C4-2B (cell line): Measurements from ENCODE around the gene SERPINA5.

Experiments used
- H3K27ac ChIP-seq: fragments of 450-650 bp; 2 replicates; pipeline ENCODE4 v1.5.1; 2017
- CTCF ChIP-seq: fragments of 450-650 bp; conservative IDR thresholded peaks from 2 replicates; pipeline ENCODE4 v1.5.1; 2017; ENCODE audit warnings: mild to moderate bottlenecking
- ZFX ChIP-seq: fragments of 450-650 bp; IDR thresholded peaks from 2 replicates; pipeline ENCODE4 v1.6.1; 2017

Gene SERPINA5

DNA sequence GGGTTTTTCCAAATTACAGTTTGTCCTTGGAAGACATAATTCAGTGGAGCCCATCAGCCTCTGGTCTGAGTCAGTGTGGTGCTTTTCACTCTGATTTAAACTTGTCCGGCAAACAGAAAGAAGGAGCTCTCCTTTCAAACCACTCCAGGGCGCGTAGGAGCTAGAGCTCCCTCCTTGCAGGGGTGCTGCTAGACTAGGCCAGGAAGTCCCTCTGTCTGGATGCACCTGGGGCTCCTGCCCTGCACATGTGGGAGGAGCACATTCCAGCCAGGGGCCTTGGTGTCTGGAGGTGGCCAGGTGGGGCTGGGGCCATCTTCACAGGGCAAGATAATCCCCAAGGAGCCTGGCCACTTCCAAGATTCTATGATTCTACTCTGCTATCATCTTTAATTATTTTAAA is 34.0 kb downstream of the SERPINA5 start:
- no peak overlapping the region for H3K27ac ChIP-seq
- TF ChIP-seq ZFX (no peak), CTCF (no peak)

DNA sequence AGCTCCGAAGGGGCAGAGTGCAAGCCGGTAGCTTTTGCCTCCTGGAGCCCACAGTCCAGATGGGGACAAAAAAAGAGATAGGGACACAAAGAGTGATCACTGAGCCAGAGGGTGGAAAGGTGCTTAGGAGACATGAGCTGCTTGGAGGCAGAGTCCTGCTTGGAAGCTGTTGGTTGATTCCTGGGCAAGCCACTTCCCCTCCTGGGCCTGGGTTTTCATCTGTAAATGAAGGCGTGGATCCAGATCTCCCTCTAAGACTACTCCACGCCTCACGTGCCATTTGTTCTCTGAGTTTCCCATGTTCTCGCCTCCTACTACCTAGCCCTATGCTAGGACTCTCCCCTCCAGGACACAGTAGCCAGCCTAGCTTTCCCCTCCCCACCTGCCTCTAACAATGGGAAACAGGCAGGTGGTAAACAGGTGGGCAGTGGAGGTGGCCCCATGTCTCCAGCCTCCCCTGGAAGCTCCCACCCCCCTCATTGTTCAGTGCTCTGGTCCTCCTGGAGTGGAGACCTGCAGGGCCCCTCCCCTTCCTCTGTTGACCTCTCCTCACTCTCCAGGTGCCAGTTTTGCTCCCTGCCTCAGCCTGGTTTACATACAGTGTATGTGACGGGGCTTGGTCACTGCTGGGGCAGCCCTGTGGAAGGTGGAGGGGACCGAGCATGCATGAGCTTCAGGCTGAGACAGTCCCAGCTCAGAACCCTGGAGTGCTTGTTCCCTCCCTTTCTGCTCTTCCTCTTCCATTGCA is 34.8 kb downstream of the SERPINA5 start:
- no peak for TF ChIP-seq ZFX
- no peak for TF ChIP-seq CTCF
- H3K27ac ChIP-seq = no peak overlapping the region

DNA sequence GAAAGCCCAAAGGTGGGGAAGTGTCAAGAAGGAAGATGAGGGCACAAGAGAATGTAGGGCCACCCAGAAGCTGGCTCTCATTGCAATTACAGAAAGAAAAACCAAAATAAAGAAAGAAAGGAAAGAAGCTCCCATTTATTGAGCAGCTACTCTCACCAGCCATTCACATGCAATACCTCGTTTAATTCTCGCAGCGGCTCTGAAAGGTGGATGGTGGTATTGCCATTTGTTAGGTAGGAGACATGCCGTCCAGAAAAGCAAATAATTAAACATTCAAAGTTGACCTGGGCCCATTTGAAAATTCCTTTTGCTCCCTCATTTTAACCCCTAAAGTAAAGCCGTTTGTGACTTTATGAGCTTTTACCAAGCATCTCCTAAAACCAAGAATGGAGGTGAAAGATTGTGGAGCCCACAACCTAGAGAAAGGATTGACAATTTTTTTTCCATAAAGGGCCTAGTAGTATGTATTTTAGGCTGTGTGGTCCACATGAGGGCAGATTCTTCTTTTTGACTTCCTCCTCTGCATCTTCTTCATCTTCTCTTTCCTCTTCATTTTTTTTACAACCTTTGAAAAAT is 36.2 kb downstream of the SERPINA5 start:
- H3K27ac ChIP-seq = no peak overlapping the region
- TF ChIP-seq ZFX (no peak), CTCF (no peak)

DNA sequence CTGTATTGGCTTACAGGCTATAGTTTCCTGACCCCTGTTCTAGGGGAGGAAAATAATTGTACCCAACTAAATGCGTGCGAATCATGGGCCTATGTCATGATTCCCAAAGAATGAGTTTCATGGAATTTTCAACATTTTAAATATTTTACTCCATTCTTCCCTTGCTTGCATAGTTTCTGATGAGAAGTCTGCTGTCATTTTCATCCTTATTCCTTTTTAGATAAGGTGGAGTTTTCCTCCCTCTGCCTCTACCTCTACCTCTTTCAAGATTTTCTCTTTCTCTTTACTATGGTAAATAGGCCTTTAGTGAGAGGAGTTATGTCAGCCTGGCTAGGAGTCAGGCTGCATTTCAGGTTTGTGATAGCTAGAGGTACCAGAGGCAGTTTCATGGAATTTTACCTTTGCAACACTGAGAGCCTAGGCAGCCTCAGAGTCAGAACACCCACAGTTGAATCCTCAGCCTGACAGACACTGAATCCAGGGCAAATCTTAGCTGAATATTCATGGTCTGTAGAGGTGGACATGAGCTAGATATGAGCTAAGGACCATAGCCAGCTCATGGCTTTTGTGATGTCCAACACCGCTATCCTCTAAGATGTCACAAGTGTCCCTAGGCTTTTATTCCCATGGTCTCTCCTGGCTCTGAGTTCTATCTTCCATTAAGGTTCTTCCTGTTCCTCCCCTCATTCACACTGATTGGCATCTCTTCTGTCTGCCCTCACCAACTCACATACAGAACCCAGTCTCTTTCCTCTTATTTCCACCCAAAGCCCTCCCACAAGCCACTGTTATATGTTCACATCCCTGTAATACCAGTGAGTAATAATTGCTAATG is 37.0 kb downstream of the SERPINA5 start:
- no peak overlapping the region for H3K27ac ChIP-seq
- TF ChIP-seq ZFX = no peak
- no peak for TF ChIP-seq CTCF

- TF ChIP-seq CTCF = no peak
- no peak for TF ChIP-seq ZFX
Measured at GRCh38 chr14:94619297-94619696, 38.1 kb downstream of the SERPINA5 start.

DNA sequence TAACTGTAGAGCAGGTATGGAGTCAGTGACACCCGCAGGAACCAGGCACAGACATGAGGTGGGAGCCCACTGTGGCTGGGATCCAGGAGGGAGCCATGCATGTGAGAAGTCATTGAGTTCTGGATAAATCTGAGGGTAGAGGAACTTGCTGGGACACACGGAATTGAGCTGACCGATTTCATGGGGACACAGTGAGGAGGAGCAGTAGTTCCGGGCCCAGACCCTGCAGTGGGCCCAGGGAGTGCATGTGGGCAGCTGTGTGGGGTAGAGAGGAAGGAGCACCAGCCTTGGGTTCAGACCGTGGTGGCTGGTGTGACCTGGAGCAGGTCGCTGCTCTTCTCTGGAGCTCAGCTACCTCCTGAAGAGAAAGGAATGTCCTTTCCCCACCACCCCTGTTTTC is 39.4 kb downstream of the SERPINA5 start:
- no peak overlapping the region for H3K27ac ChIP-seq
- no peak for TF ChIP-seq CTCF
- TF ChIP-seq ZFX = no peak

More at GRCh38 chr14:94619297-94619696, 38.1 kb downstream of the SERPINA5 start:
- H3K27ac ChIP-seq = no peak overlapping the region
